HL-60 (cell line): ENCODE data around the gene IMPA2.

Experiments used
- DNase-seq, 2 experiments: peaks; one replicate each; pipeline ENCODE4 v3.0.0-alpha.2; 2010 to 2020; ENCODE audit warnings: low read depth in 1 of 2, low spot score in 1 of 2
- H3K27ac ChIP-seq: fragments of 250-450 bp; sonication (Bioruptor Pico); replicated peaks from 2 replicates; pipeline ENCODE4 v1.5.1; 2020; ENCODE audit warnings: mild to moderate bottlenecking, moderate library complexity
- H3K27me3 ChIP-seq: fragments of 250-450 bp; sonication (Bioruptor Pico); 2 replicates; pipeline ENCODE4 v1.5.1; 2021; ENCODE audit warnings: mild to moderate bottlenecking, moderate library complexity; ENCODE audit not compliant: insufficient read depth, poor library complexity, severe bottlenecking
- H3K4me3 ChIP-seq: replicated peaks from 2 replicates; pipeline ENCODE4 v1.5.1; 2011; ENCODE audit warnings: mild to moderate bottlenecking, control low read depth, low read length; ENCODE audit not compliant: insufficient read depth
- CTCF ChIP-seq: IDR thresholded peaks from one replicate; pipeline ENCODE4 v1.5.1; 2011; ENCODE audit warnings: low read length, control low read depth, inconsistent platforms; ENCODE audit not compliant: insufficient read depth
- GABPA ChIP-seq: IDR thresholded peaks from 2 replicates; pipeline ENCODE4 v1.6.1; 2012; ENCODE audit warnings: low read depth
- POLR2AphosphoS5 ChIP-seq: IDR thresholded peaks from 2 replicates; pipeline ENCODE4 v1.6.1; 2012; ENCODE audit warnings: low read depth
- SPI1 ChIP-seq: IDR thresholded peaks from 2 replicates; pipeline ENCODE4 v1.6.1; 2012; ENCODE audit warnings: low read depth, mild to moderate bottlenecking, borderline replicate concordance
- TF ChIP-seq, protein P1 (sequence below): IDR thresholded peaks from 2 replicates; pipeline ENCODE4 v1.6.1; 2012; ENCODE audit warnings: low read depth; ENCODE audit not compliant: insufficient replicate concordance

Gene IMPA2

GRCh38 chr18:12021077-12021476 lies 39.8 kb downstream of the IMPA2 start:
- Histone ChIP-seq H3K27me3 (no peaks in the 10 kb centered on the region), H3K4me3 (no peak overlapping the region), H3K27ac (no peak overlapping the region)
- TF ChIP-seq, protein P1, sequence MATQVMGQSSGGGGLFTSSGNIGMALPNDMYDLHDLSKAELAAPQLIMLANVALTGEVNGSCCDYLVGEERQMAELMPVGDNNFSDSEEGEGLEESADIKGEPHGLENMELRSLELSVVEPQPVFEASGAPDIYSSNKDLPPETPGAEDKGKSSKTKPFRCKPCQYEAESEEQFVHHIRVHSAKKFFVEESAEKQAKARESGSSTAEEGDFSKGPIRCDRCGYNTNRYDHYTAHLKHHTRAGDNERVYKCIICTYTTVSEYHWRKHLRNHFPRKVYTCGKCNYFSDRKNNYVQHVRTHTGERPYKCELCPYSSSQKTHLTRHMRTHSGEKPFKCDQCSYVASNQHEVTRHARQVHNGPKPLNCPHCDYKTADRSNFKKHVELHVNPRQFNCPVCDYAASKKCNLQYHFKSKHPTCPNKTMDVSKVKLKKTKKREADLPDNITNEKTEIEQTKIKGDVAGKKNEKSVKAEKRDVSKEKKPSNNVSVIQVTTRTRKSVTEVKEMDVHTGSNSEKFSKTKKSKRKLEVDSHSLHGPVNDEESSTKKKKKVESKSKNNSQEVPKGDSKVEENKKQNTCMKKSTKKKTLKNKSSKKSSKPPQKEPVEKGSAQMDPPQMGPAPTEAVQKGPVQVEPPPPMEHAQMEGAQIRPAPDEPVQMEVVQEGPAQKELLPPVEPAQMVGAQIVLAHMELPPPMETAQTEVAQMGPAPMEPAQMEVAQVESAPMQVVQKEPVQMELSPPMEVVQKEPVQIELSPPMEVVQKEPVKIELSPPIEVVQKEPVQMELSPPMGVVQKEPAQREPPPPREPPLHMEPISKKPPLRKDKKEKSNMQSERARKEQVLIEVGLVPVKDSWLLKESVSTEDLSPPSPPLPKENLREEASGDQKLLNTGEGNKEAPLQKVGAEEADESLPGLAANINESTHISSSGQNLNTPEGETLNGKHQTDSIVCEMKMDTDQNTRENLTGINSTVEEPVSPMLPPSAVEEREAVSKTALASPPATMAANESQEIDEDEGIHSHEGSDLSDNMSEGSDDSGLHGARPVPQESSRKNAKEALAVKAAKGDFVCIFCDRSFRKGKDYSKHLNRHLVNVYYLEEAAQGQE = no peak
- TF ChIP-seq SPI1 (no peak), CTCF (no peak), GABPA (no peak), POLR2AphosphoS5 (no peak)
- DNase-seq = no peak

- Histone ChIP-seq H3K27ac (no peak overlapping the region), H3K4me3 (no peak overlapping the region), H3K27me3 (no peaks in the 10 kb centered on the region)
- DNase-seq = no peak
- TF ChIP-seq POLR2AphosphoS5 (no peak), CTCF (no peak), SPI1 (no peak), GABPA (no peak)
- TF ChIP-seq, protein P1 = no peak
Observed at GRCh38 chr18:12021596-12021995, 40.3 kb downstream of the IMPA2 start.

GRCh38 chr18:12023375-12023774 lies 42.1 kb downstream of the IMPA2 start:
- no peak for DNase-seq
- no peak overlapping the region for H3K27ac ChIP-seq
- no peak overlapping the region for H3K4me3 ChIP-seq
- no peaks in the 10 kb centered on the region for H3K27me3 ChIP-seq
- no peak for TF ChIP-seq CTCF
- no peak for TF ChIP-seq SPI1
- no peak for TF ChIP-seq POLR2AphosphoS5
- TF ChIP-seq, protein P1 = no peak
- TF ChIP-seq GABPA = no peak
